ENCODE measurements around the gene LRRC4B. TPM values are rescaled to one million over a fixed set of nuclear protein-coding genes. Genes with fewer than 3 reads are reported as not detected.
A peak's percentile ranks its signal among the peaks of the same experiment; 100 is the strongest.

The LRRC4B gene
- total RNA-seq, 1 donor from 2014 or later = 56.0 TPM

DNA sequence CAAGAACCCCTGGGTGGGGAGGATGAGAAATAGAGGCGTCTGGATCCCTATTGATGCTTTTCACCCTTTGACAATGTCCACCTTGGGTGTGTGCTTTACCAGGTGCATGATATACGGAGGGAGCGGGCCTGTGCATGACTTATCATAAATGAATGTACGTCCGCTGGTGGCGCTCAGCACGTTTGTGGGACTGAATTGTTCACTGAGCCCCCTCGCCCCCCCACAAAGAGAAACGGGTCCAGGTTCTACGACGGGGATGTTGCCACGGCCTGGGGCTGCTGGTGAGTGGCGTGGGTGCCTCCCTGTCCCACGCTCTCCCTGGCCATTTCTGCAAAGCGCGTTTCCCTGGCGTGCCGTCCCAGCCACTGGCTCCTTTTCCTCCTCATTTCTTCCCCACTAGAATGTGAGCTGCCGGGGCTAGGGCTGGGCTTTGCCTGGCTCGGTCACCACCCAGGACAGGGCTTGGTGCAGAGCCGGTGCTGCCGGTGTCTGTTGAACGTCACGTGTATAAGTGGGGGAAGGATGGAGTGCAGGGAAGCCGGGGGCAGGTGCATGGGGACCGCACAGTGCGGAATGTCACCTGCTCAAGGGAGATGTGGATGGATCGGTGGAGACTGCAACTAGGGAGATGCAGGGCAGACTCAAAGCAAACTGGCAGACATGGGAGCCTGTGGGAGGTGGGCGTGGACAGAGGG lies 21.6 kb downstream of the LRRC4B start:
- Histone ChIP-seq H3K27me3 (no peaks in the 10 kb centered on the region), H3K4me3 (no peak overlapping the region), H3K36me3 (no peaks in the 10 kb centered on the region), H3K27ac (peak overlapping the region in 1 of 2 donors; percentile 24), H3K9me3 (no peaks in the 10 kb centered on the region), H3K4me1 (no peaks in the 10 kb centered on the region)
- intact Hi-C loops (cut with DNase I) = no loop called here
- no peak for DNase-seq (ENCODE audit: low spot score in 2 of 2)
- no peak for TF ChIP-seq CTCF (IDR thresholded peaks at IDR 0.05)

GRCh38 chr19:50542943-50543342 lies 25.3 kb downstream of the LRRC4B start:
- intact Hi-C loops (cut with DNase I) = no loop called here
- Histone ChIP-seq H3K27ac (no peak overlapping the region), H3K36me3 (no peaks in the 10 kb centered on the region), H3K27me3 (no peaks in the 10 kb centered on the region), H3K9me3 (no peaks in the 10 kb centered on the region), H3K4me3 (no peak overlapping the region), H3K4me1 (no peaks in the 10 kb centered on the region)
- DNase-seq (ENCODE audit: low spot score in 2 of 2) = no peak
- no peak for TF ChIP-seq CTCF (IDR thresholded peaks at IDR 0.05)

- intact Hi-C loops (cut with DNase I) = no loop called here
- H3K4me1 ChIP-seq = no peaks in the 10 kb centered on the region
- peak in 1 of 2 donors; percentile 70 for DNase-seq (ENCODE audit: low spot score in 2 of 2)
Observed at GRCh38 chr19:50537769-50538230, 30.4 kb downstream of the LRRC4B start.

GRCh38 chr19:50537306-50537685 lies 30.9 kb downstream of the LRRC4B start:
- H3K36me3 ChIP-seq = no peaks in the 10 kb centered on the region
- H3K27me3 ChIP-seq = no peaks in the 10 kb centered on the region
- no peak overlapping the region for H3K27ac ChIP-seq
- intact Hi-C loops (cut with DNase I) = no loop called here
- H3K4me3 ChIP-seq = no peak overlapping the region
- H3K9me3 ChIP-seq = peaks cover 0 to 11% of the 10 kb centered on the region in 2 donors
- no peak for DNase-seq (ENCODE audit: low spot score in 2 of 2)
- no peaks in the 10 kb centered on the region for H3K4me1 ChIP-seq
- no peak for TF ChIP-seq CTCF (IDR thresholded peaks at IDR 0.05)

More at GRCh38 chr19:50537769-50538230, 30.4 kb downstream of the LRRC4B start:
- Histone ChIP-seq H3K4me3 (no peak overlapping the region), H3K27ac (no peak overlapping the region), H3K36me3 (no peaks in the 10 kb centered on the region), H3K9me3 (peaks cover 0 to 6% of the 10 kb centered on the region in 2 donors), H3K27me3 (no peaks in the 10 kb centered on the region)
- peak in 2 of 3 experiments; percentile 40 to 61 for TF ChIP-seq CTCF (IDR thresholded peaks at IDR 0.05)

DNA sequence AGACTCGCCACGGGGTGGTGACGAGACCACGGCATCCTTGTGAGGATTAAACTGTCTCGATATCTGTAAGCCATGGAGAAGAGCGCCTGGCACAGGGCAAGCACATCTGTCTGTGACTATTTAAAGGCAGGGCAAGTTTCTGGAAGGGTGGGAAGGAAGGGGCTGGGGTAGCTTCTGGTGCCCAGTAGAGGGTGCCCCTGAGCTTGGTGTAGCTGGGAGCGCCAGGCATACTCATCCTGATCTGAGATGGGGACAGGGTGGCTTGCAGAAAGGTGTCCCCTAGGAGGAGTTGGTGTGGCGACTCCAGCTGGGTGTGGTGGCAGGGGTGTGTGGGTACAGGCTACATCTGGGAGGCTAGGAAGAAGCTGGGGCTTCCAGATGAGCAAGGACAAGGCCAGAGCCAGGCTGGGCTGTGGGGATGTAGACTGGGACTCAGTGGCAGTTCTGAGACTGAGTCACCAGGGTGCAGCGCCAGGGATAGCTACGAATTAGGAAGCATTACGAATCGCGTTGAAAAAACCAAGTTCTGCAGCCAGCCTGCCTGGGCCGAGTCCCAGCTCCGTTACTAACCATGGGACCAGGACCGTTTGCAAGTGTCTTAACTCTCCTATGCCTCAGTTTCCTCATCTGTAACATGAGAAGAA lies 31.5 kb downstream of the LRRC4B start:
- H3K4me3 ChIP-seq = no peak overlapping the region
- TF ChIP-seq CTCF (IDR thresholded peaks at IDR 0.05) = no peak
- no peaks in the 10 kb centered on the region for H3K27me3 ChIP-seq
- no peaks in the 10 kb centered on the region for H3K4me1 ChIP-seq
- H3K36me3 ChIP-seq = no peaks in the 10 kb centered on the region
- H3K27ac ChIP-seq = no peak overlapping the region
- no peak for DNase-seq (ENCODE audit: low spot score in 2 of 2)
- intact Hi-C loops (cut with DNase I) = no loop called here
- peaks cover 0 to 11% of the 10 kb centered on the region in 2 donors for H3K9me3 ChIP-seq
